Measurements from ENCODE around the gene ASPA. TPM values are rescaled to one million over a fixed set of nuclear protein-coding genes. Genes with fewer than 3 reads are reported as not detected.
"Not testable (repeated sequence)": the region's sequence is repeated elsewhere in the genome, so short reads cannot be mapped to it uniquely, and the experiment has no call there.

ASPA gene
- total RNA-seq, result 1 to 10 TPM in 1 of 2 donors, under 1 TPM in 1; 0.59 to 2.0 TPM

DNA sequence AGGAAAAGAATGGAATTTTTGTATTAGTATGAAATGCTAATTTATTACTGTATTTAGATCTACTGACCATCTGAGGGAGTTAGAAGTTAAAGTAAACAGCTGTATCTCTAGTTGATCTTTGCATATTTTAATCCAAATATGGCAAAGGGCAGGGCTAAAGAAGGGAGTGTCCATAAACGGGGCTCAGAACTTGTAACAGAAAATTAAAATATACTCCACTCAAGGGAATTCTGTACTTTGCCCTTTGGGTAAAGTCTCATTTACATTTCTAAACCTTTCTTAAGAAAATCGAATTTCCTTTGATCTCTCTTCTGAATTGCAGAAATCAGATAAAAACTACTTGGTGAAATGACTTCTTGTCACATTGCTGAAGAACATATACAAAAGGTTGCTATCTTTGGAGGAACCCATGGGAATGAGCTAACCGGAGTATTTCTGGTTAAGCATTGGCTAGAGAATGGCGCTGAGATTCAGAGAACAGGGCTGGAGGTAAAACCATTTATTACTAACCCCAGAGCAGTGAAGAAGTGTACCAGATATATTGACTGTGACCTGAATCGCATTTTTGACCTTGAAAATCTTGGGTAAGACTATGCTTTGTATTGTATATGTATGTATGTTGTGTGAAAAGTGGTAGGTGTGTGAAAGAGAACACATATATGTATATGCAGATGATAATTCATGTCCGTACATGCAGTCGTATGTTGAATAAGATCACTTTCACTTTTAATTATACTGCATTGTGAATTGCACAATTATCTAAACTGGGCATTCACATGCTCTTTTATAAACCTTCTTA lies at the start of gene ASPA:
Gene ASPA (plus strand): TSS at position 186 of the 799 bp plus-strand sequence. CDS start 163 bp downstream, at position 349.
- H3K9ac ChIP-seq (ENCODE audit: low read depth in 2 of 2, low read length in 2 of 2), result peak within 1 kb of the TSS in 1 of 2 donors; percentile 81
- no peaks in the 10 kb centered on the region for H3K9me3 ChIP-seq
- no peaks in the 10 kb centered on the region for H3K4me1 ChIP-seq
- DNase-seq, result no peak
- H3K36me3 ChIP-seq, result no peaks in the 10 kb centered on the region
- TF ChIP-seq, protein P1, sequence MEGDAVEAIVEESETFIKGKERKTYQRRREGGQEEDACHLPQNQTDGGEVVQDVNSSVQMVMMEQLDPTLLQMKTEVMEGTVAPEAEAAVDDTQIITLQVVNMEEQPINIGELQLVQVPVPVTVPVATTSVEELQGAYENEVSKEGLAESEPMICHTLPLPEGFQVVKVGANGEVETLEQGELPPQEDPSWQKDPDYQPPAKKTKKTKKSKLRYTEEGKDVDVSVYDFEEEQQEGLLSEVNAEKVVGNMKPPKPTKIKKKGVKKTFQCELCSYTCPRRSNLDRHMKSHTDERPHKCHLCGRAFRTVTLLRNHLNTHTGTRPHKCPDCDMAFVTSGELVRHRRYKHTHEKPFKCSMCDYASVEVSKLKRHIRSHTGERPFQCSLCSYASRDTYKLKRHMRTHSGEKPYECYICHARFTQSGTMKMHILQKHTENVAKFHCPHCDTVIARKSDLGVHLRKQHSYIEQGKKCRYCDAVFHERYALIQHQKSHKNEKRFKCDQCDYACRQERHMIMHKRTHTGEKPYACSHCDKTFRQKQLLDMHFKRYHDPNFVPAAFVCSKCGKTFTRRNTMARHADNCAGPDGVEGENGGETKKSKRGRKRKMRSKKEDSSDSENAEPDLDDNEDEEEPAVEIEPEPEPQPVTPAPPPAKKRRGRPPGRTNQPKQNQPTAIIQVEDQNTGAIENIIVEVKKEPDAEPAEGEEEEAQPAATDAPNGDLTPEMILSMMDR (IDR thresholded peaks at IDR 0.05), result no peak
- no peaks in the 10 kb centered on the region for H3K27me3 ChIP-seq
- intact Hi-C loops (cut with DNase I), result no loop called here
- peak within 1 kb of the TSS; percentile 12 for H3K4me3 ChIP-seq
- peak within 1 kb of the TSS; percentile 49 for H3K27ac ChIP-seq

DNA sequence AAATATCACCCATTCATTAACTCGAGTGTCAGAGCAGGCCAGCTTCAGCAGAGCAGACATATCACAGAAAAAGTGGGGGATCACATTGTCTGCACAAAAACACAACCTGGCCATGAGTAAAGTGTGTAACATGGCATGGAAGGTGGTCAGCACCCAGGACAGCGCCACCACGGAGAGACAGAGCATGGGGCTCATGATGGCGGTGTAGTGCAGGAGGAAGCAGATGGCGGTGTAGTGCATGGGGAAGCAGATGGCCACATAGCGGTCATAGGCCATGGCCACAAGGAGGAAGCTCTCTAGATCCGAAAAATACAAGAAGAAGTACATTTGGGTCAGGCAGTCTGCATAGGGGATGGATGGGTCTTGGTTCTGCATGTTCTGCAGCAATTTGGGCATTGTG lies 42.6 kb upstream of the ASPA start:
- H3K9me3 ChIP-seq; intact Hi-C loops (cut with DNase I); H3K4me1 ChIP-seq; H3K4me3 ChIP-seq; DNase-seq; H3K36me3 ChIP-seq; H3K27me3 ChIP-seq; H3K9ac ChIP-seq (ENCODE audit: low read depth in 2 of 2, low read length in 2 of 2); H3K27ac ChIP-seq: not testable (repeated sequence)

DNA sequence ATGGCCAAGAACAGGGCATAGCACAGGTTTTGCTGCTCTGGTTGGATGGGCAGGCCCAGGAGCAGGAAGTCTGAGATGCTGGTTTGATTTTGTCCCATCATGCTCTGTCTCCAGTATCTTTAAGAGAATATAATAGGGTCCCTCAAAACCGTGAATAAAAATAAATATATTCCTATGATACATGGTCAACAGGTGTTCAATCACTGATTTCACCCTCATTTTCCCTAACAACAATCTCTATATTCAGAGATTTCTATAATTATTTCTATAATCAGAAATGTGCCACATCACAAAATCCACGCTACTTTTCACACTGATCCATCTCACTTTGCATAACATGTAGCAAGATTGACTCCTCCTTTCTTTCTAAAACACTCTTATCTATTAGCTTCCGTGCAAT lies 42.1 kb upstream of the ASPA start, which contains the start of gene OR1E2:
Gene OR1E2 (minus strand): TSS at position 101 of the 400 bp plus-strand sequence. CDS start 0 bp downstream, at position 101.
- no peak within 1 kb of the TSS for H3K27ac ChIP-seq
- H3K36me3 ChIP-seq, result no peaks in the 10 kb centered on the region
- TF ChIP-seq, protein P1 (IDR thresholded peaks at IDR 0.05), result no peak
- H3K4me3 ChIP-seq, result no peak within 1 kb of the TSS
- intact Hi-C loops (cut with DNase I), result no loop called here
- H3K9me3 ChIP-seq, result no peaks in the 10 kb centered on the region
- H3K9ac ChIP-seq (ENCODE audit: low read depth in 2 of 2, low read length in 2 of 2), result no peak within 1 kb of the TSS
- no peaks in the 10 kb centered on the region for H3K4me1 ChIP-seq
- H3K27me3 ChIP-seq, result no peaks in the 10 kb centered on the region
- DNase-seq, result no peak

DNA sequence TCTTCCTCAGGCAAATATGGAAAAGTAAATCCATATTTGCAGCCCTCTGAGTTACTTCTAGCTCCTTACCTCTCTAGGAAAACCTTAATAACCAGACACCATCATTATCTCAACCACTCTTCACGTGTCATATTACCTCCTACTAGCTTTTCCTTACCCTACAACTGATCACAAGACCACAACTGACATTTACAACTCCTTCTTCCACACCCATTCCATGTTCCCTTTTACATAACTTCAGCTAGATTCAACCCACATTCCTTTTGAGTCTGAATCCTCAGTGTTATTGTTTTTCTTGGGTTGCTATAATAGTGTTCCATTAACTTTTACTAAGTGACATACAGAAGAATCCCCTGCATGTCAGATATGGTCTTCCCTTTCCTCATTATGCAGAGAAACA lies 37.4 kb upstream of the ASPA start:
- intact Hi-C loops (cut with DNase I), result no loop called here

DNA sequence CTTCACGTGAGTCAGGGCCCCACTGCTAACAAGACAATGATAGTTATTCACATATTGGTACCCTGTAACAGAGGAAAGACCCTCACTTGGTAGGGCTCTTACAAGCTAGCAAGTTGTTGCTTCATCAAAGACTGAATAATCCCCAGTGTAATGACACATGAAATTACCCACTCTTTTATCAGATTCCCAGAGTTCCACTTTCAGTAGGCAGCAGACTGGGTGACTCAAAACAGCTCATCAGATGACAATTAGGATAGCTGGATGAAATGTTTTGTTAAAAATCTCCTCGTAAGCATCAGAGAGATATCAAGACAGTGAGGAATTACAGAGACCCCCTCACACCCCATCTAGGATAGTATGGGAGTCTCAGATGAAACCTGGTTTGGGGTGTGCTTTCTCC lies 35.3 kb upstream of the ASPA start:
- TF ChIP-seq, protein P1 (IDR thresholded peaks at IDR 0.05), result no peak
- DNase-seq, result no peak
- Histone ChIP-seq H3K36me3 (no peaks in the 10 kb centered on the region), H3K9ac (ENCODE audit: low read depth in 2 of 2, low read length in 2 of 2) (no peak overlapping the region), H3K9me3 (no peaks in the 10 kb centered on the region), H3K4me1 (no peaks in the 10 kb centered on the region), H3K4me3 (no peak overlapping the region), H3K27ac (no peak overlapping the region), H3K27me3 (no peaks in the 10 kb centered on the region)
- intact Hi-C loops (cut with DNase I), result no loop called here

More for the DNA sequence above, 37.4 kb upstream of the ASPA start:
- Histone ChIP-seq H3K9me3 (no peaks in the 10 kb centered on the region), H3K36me3 (no peaks in the 10 kb centered on the region), H3K27ac (no peak overlapping the region), H3K4me1 (no peaks in the 10 kb centered on the region), H3K4me3 (no peak overlapping the region), H3K27me3 (no peaks in the 10 kb centered on the region), H3K9ac (ENCODE audit: low read depth in 2 of 2, low read length in 2 of 2) (no peak overlapping the region)
- TF ChIP-seq, protein P1 (IDR thresholded peaks at IDR 0.05), result no peak
- no peak for DNase-seq

DNA sequence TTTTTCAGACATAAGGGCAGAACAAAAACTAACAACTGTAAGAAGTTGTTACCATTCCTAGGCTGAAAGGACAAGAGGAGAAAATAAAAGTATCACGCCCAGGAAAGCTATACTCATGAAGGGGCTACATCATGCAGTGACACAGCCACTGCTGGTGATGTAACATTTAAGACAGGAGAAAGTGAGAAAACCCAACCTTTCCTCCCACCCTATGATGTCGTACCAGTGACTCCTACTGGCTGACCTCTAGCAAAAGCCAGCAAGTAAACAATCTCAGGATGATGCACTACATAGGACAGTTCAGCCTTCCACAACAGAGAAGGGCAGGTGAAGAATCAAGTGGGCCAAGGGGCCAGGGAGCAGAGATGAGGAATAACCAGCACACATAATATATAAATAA lies 28.2 kb upstream of the ASPA start:
- intact Hi-C loops (cut with DNase I), result no loop called here
- DNase-seq, result no peak
- Histone ChIP-seq H3K27ac (peak overlapping the region; percentile 2), H3K9ac (ENCODE audit: low read depth in 2 of 2, low read length in 2 of 2) (no peak overlapping the region), H3K4me3 (no peak overlapping the region), H3K9me3 (no peaks in the 10 kb centered on the region), H3K36me3 (no peaks in the 10 kb centered on the region), H3K27me3 (no peaks in the 10 kb centered on the region), H3K4me1 (no peaks in the 10 kb centered on the region)
- TF ChIP-seq, protein P1 (IDR thresholded peaks at IDR 0.05), result no peak
